HG03025 (cell line): Measurements from ENCODE around the gene DNM3.

Source experiments
- ATAC-seq: cut with Tn5 transposase; IDR thresholded peaks from one replicate; pipeline ENCODE4 v1.9.1; 2021; ENCODE audit warnings: mild to moderate bottlenecking, moderate library complexity; ENCODE audit not compliant: unreplicated experiment, low FRiP score

The DNM3 gene

DNA sequence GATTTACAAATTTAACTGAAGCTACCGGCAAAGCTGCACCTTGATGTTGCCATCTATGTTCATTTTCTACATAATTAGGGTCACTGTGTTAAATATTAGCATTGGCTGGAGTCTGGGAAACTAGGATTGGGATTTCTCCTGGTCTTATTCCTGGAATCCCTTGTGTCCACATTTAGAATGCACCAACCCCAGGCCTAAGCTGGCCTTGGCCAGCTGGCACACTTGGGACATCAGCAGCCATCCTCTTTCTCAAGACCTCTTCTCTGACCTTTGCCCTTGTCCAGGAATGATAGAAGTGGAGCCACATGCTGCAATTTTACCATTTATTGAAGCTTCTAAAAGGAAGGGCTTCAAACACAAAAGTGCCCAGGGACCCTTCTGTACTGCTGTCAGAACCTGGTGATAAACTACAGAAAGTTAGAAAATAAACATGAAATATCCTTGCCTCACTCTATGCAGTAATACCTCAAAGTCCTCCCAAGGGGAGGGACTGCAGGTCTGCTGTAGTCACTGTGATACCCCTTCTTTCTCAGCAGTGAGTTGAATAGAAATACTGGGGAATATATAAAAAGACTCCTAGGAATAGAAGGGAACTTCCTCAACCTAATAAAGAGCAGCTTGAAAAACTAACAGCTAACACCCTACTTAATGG lies 616.3 kb downstream of the DNM3 start:
- no peak for ATAC-seq

- ATAC-seq: no peak
Measured at GRCh38 chr1:172460177-172460576, 618.9 kb downstream of the DNM3 start.

GRCh38 chr1:172460887-172461315 lies 619.6 kb downstream of the DNM3 start:
- no peak for ATAC-seq
